ENCODE data around the gene GPANK1.

The GPANK1 gene

GRCh38 chr6:31639449-31639861 lies 25.3 kb downstream of the GPANK1 start:
- DNase-seq (ENCODE audit: low read depth) = no peak

DNA sequence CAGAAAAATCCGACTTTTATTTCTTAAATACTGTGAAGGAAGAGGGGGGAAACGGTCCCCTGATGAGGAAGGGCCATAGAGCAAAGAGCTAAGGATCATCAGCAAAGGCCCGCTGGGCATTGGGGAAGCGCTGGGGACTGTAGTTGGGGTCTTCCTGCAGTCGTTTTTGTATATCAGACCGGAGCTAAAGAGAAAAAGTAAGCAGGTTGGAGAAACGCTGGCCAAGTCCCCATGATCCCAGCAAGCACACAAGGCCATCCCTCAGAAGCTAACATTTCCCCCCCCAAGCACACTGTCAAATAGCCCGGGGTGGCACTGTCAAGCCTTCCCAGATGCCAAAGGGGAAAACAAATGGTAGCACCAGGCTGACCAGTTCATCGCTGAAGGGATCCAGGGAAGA lies 25.8 kb downstream of the GPANK1 start:
- DNase-seq (ENCODE audit: low read depth) = no peak

- DNase-seq (ENCODE audit: low read depth) = no peak
Observed at GRCh38 chr6:31636698-31637596, 27.9 kb downstream of the GPANK1 start.

- DNase-seq (ENCODE audit: low read depth) = no peak
Observed at GRCh38 chr6:31634969-31635575, 29.7 kb downstream of the GPANK1 start.

- DNase-seq (ENCODE audit: low read depth) = no peak
Observed at GRCh38 chr6:31634131-31634530, 30.7 kb downstream of the GPANK1 start.

GRCh38 chr6:31633447-31633846 lies 31.4 kb downstream of the GPANK1 start:
- no peak for DNase-seq (ENCODE audit: low read depth)

- no peak for DNase-seq (ENCODE audit: low read depth)
Observed at GRCh38 chr6:31632279-31632946, 32.4 kb downstream of the GPANK1 start.

- no peak for DNase-seq (ENCODE audit: low read depth)
Observed at GRCh38 chr6:31631681-31632278, 33.0 kb downstream of the GPANK1 start.

DNA sequence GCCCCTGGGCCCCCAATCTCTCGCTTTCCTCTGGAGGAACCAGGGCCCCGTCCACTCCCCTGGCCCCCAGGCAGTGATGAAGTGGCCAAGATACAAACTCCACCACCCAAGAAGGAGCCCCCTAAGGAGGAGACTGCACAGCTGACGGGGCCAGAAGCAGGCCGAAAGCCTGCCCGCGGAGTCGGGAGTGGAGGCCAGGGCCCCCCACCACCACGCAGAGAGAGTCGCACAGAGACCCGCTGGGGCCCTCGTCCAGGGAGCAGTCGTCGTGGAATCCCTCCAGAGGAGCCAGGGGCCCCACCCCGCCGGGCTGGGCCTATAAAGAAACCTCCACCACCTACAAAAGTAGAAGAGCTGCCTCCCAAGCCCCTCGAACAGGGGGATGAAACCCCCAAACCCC lies 33.6 kb downstream of the GPANK1 start:
- no peak for DNase-seq (ENCODE audit: low read depth)

- DNase-seq (ENCODE audit: low read depth) = no peak
Observed at GRCh38 chr6:31630177-31630934, 34.4 kb downstream of the GPANK1 start.

- no peak for DNase-seq (ENCODE audit: low read depth)
Observed at GRCh38 chr6:31629014-31629413, 35.8 kb downstream of the GPANK1 start.

DNA sequence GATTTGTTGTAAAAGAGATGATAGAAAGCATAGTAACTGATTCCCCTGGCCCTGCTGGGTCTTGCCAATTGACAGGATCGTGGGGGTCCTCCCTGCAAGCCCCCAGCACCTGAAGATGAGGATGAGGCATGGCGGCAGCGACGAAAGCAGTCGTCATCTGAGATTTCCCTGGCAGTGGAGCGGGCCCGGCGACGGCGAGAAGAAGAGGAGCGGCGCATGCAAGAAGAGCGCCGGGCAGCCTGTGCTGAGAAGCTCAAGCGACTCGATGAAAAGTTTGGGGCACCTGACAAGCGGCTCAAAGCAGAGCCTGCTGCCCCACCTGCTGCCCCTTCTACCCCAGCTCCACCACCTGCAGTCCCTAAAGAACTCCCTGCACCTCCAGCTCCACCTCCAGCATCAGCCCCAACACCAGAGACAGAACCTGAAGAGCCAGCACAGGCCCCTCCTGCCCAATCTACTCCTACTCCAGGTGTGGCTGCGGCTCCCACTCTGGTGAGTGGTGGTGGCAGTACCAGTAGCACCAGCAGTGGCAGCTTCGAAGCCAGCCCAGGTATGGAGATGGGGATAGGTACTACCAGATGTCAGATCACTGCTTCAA lies 37.0 kb downstream of the GPANK1 start:
- DNase-seq (ENCODE audit: low read depth) = no peak

DNA sequence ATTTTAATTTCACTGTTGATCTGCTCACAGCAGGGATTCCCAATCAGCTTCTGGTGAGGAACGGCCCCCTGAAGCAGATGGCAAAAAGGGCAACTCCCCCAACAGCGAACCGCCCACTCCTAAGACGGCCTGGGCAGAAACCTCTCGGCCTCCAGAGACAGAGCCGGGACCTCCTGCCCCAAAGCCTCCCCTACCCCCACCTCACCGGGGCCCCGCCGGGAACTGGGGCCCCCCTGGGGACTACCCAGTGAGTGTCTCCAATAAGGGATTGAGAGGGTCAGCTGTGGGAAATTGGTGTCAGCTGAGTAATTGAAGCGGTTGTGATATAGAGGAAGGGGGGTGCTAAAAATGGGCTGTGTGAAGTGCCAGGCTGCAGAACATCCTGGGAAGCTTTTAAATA lies 37.8 kb downstream of the GPANK1 start:
- no peak for DNase-seq (ENCODE audit: low read depth)

DNA sequence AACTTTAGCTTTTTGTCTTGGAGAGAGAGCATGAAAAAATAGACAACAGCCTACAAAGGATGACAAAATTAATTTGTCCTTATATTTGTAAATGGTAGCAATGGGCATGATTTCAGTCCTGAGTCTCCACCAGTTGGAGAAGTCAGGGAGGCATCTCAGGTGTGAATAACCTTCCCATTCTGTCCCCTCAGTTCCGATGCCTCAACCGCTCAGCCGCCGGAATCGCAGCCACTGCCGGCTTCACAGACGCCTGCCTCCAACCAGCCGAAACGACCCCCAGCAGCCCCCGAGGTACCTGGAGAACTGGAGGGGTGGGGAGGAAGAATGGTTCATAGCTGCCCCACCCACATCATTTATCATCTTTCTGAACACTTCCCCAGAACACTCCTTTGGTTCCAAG lies 40.7 kb downstream of the GPANK1 start:
- no peak for DNase-seq (ENCODE audit: low read depth)

GRCh38 chr6:31622684-31623091 lies 42.1 kb downstream of the GPANK1 start:
- no peak for DNase-seq (ENCODE audit: low read depth)

GRCh38 chr6:31621991-31622390 lies 42.8 kb downstream of the GPANK1 start:
- no peak for DNase-seq (ENCODE audit: low read depth)

DNA sequence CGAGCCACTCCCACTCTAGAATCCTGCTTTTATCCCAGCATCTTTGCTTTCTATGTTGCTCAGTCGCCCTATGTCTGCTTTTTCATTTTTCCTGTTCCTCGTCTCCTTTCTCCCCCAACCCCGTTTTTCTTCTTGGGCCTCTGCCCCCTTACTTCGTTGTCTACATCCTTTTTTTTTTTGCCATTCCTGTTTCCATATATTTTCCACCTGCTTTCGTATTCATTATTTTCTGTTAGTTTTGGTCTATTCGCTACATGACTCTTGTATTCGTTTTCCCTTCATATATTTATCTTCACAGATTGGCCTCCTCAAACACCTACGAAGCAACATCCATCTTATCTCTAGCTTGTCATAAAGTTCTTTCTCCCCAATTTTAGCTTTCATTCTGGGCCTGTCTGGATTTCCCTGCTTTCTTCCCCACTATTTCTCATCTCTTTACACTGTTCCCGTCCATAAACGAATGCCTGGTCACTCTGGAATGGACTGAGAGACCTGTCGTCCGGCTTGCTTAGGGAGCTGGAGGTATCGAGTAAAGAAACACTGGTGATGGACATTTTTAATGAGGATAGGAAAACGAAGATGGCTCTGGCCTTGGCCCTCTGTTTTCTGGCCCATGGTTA lies 43.4 kb downstream of the GPANK1 start:
- no peak for DNase-seq (ENCODE audit: low read depth)

DNA sequence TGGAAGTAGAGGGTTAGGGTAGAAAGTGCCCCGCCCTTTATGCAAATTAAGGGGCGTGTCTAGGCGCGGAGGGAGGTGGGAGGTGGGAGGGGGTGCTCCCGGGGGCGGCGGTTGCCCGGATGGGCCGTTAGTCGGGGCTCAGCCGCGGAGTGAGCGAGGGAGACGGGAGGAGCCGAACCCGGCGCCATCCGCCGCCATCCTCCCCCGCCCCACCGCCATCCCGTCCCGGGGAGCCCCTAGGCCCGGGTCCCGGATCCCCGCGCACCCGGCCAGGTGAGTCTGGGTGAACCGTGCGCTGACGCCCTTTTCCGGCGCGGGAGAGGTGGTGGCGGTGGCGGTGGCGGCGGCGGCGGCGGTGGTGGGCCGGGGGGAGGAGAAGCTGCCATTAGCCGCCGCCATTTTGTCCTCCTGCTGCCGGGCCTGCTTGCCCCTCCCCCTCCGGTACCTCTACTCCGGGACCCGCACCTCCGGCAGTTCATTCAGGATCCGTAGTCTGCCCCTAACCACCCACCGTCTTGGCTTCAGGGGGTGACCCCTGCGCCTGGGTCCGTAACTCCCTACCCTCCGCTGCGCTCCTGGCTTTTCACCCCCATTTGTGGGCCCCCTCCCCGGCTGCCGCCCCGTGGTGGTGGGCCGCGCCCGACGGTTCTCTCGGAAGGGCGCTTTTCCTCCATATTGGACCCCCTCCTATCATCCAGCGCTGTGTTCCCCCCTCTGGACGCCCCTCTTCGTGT lies 44.0 kb downstream of the GPANK1 start, which contains the start of gene PRRC2A:
Gene PRRC2A, plus strand, starts transcription at position 130 of the 734 bp plus-strand sequence. CDS start 2,075 bp downstream, outside the sequence.
- DNase-seq (ENCODE audit: low read depth) = no peak

- DNase-seq (ENCODE audit: low read depth) = peak; percentile 90
Observed at GRCh38 chr6:31619805-31620585, 44.8 kb downstream of the GPANK1 start.
